ENCODE measurements around the gene RGS3.
"Not testable (repeated sequence)": the region's sequence is repeated elsewhere in the genome, so short reads cannot be mapped to it uniquely, and the experiment has no call there.

DNA sequence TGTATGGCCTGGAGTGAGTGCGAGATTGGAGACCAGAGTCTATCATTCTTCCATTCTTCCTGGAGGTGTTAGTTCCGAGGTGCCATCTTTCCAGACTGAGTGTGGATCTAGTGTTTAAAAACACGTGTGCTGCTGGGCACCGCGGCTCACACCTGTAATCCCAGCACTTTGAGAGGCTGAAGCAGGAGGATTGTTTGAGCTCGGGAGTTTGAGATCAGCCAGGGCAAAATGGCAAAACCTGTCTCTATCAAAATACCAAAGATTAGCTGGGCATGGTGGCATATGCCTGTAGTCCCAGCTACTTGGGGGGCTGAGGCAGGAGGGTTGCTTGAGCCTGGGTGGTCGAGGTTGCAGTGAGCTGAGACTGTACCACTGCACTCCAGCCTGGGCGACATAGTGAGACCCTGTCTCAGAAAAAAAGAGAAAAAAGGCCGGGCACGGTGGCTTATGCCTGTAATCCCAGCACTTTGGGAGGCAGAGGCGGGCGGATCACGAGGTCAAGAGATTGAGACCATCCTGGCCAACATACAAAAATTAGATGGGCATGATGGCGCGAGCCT is 176.0 kb downstream of the RGS3 start:
- not testable (repeated sequence) for TF ChIP-seq POLR2A (IDR thresholded peaks at IDR 0.05)
- TF ChIP-seq, protein P1, sequence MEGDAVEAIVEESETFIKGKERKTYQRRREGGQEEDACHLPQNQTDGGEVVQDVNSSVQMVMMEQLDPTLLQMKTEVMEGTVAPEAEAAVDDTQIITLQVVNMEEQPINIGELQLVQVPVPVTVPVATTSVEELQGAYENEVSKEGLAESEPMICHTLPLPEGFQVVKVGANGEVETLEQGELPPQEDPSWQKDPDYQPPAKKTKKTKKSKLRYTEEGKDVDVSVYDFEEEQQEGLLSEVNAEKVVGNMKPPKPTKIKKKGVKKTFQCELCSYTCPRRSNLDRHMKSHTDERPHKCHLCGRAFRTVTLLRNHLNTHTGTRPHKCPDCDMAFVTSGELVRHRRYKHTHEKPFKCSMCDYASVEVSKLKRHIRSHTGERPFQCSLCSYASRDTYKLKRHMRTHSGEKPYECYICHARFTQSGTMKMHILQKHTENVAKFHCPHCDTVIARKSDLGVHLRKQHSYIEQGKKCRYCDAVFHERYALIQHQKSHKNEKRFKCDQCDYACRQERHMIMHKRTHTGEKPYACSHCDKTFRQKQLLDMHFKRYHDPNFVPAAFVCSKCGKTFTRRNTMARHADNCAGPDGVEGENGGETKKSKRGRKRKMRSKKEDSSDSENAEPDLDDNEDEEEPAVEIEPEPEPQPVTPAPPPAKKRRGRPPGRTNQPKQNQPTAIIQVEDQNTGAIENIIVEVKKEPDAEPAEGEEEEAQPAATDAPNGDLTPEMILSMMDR (IDR thresholded peaks at IDR 0.05 in 4 of 5, conservative IDR thresholded peaks at IDR 0.05 in 1 of 5): not testable (repeated sequence)

Measured in gastrocnemius medialis (tissue), 4 donors.